Measurements from ENCODE around the gene BORCS6. TPM values are rescaled to one million over a fixed set of nuclear protein-coding genes. Genes with fewer than 3 reads are reported as not detected.

Gene BORCS6
- total and polyA plus RNA-seq, 2 of the 13 experiments (the other 11 are each of a cell fraction or from before 2014, with no cell fraction given), result 2.0 to 5.1 TPM

- TF ChIP-seq ZNF280D (CRISPR knock-in tag; IDR thresholded peaks at IDR 0.05) (0 out of 2 replicates have a peak, but pooled peaks have one; percentile 65), THAP8 (CRISPR knock-in tag; IDR thresholded peaks at IDR 0.05; ENCODE audit: borderline replicate concordance) (no peak), ZZZ3 (CRISPR knock-in tag; IDR thresholded peaks at IDR 0.05; ENCODE audit: borderline replicate concordance) (no peak), ZC3H13 (CRISPR knock-in tag; IDR thresholded peaks at IDR 0.05) (no peak), ZBTB25 (CRISPR knock-in tag; IDR thresholded peaks at IDR 0.05) (no peak), ZFX (CRISPR knock-in tag; IDR thresholded peaks at IDR 0.05; ENCODE audit: low read depth) (no peak), ETV6 (CRISPR knock-in tag; conservative IDR thresholded peaks at IDR 0.05) (no peak), MTF1 (CRISPR knock-in tag; IDR thresholded peaks at IDR 0.05) (no peak), CERS6 (CRISPR knock-in tag; IDR thresholded peaks at IDR 0.05) (no peak), PCBP1 (IDR thresholded peaks at IDR 0.05; ENCODE audit: borderline replicate concordance, low read depth, low read length) (no peak), IRX3 (CRISPR knock-in tag; IDR thresholded peaks at IDR 0.05; ENCODE audit: borderline replicate concordance, low read depth) (no peak), ZNF33A (CRISPR knock-in tag; IDR thresholded peaks at IDR 0.05; ENCODE audit: borderline replicate concordance) (no peak), NONO (IDR thresholded peaks at IDR 0.05) (no peak), NONO (CRISPR knock-in tag; conservative IDR thresholded peaks at IDR 0.05) (no peak), SIN3B (IDR thresholded peaks at IDR 0.05; ENCODE audit: low read length) (no peak), MEF2D (CRISPR knock-in tag; IDR thresholded peaks at IDR 0.05) (peak; percentile 69; the same call in 1 of the 2 replicates), RBAK (CRISPR knock-in tag; IDR thresholded peaks at IDR 0.05) (no peak), SPEN (CRISPR knock-in tag; IDR thresholded peaks at IDR 0.05; ENCODE audit: low read depth) (no peak), ZNF136 (CRISPR knock-in tag; IDR thresholded peaks at IDR 0.05; ENCODE audit: low read depth) (no peak), DMAP1 (CRISPR knock-in tag; IDR thresholded peaks at IDR 0.05) (no peak; the same call in 1 of the 2 replicates), ZNF781 (CRISPR knock-in tag; IDR thresholded peaks at IDR 0.05; ENCODE audit: borderline replicate concordance, not compliant biosample characterization) (no peak), ZNF160 (CRISPR knock-in tag; IDR thresholded peaks at IDR 0.05) (no peak), ZNF275 (CRISPR knock-in tag; IDR thresholded peaks at IDR 0.05; ENCODE audit: borderline replicate concordance) (0 out of 2 replicates have a peak, but pooled peaks have one; percentile 42), ZNF841 (CRISPR knock-in tag; IDR thresholded peaks at IDR 0.05; ENCODE audit: borderline replicate concordance) (no peak)
These were observed 20.9 kb upstream of the BORCS6 start (continued) for GRCh38 chr17:8210761-8211458.

All from HepG2 (cell line).